SU-DHL-6 (cell line): ENCODE data around the gene ASL.

Source experiments
- H2AFZ ChIP-seq: fragments of 200-600 bp; sonication (generic); 2 replicates; pipeline ENCODE4 v1.6.1; 2014; ENCODE audit warnings: low read depth, mild to moderate bottlenecking, moderate library complexity, mixed read lengths, antibody characterized with exemption, low read length; ENCODE audit not compliant: severe bottlenecking
- H3F3A ChIP-seq: fragments of 200-600 bp; shearing (Covaris generic); 2 replicates; pipeline ENCODE4 v1.6.0; 2016; ENCODE audit warnings: antibody characterized with exemption, mild to moderate bottlenecking; ENCODE audit not compliant: insufficient read depth
- H3K27ac ChIP-seq: fragments of 200-600 bp; sonication (generic); 2 replicates; pipeline ENCODE4 v1.5.1; 2016; ENCODE audit warnings: low read depth, mild to moderate bottlenecking, low read length, moderate library complexity, mixed read lengths
- H3K27me3 ChIP-seq: fragments of 200-600 bp; sonication (generic), shearing (Covaris generic); 2 replicates; pipeline ENCODE4 v1.6.0; 2014; ENCODE audit warnings: mild to moderate bottlenecking, low read length
- H3K36me3 ChIP-seq: fragments of 200-600 bp; sonication (generic); 2 replicates; pipeline ENCODE4 v1.6.1; 2014; ENCODE audit warnings: mild to moderate bottlenecking, low read length, mixed read lengths
- H3K4me2 ChIP-seq: fragments of 300-600, 200-600 bp; shearing (Covaris generic), sonication (generic); 2 replicates; pipeline ENCODE4 v1.6.0; 2014; ENCODE audit warnings: low read length, low read depth, mild to moderate bottlenecking; ENCODE audit not compliant: poor library complexity, severe bottlenecking
- H3K4me3 ChIP-seq: fragments of 200-600 bp; sonication (generic); 2 replicates; pipeline ENCODE4 v1.5.1; 2014; ENCODE audit warnings: antibody characterized with exemption, low read length, mild to moderate bottlenecking, mixed read lengths; ENCODE audit not compliant: insufficient read depth, poor library complexity, severe bottlenecking
- H3K79me2 ChIP-seq: fragments of 200-600 bp; sonication (generic); 2 replicates; pipeline ENCODE4 v1.6.1; 2014; ENCODE audit warnings: mild to moderate bottlenecking, low read length, moderate library complexity; ENCODE audit not compliant: insufficient read depth
- H3K9ac ChIP-seq: fragments of 200-600 bp; sonication (generic); 2 replicates; pipeline ENCODE4 v1.7.0; 2014; ENCODE audit warnings: mild to moderate bottlenecking, low read length
- H3K9me2 ChIP-seq: fragments of 200-600 bp; sonication (generic); replicated peaks from 2 replicates; pipeline ENCODE4 v1.6.1; 2014; ENCODE audit warnings: low read length; ENCODE audit not compliant: insufficient read depth
- H3K9me3 ChIP-seq: fragments of 200-600 bp; sonication (generic); 2 replicates; pipeline ENCODE4 v1.6.1; 2014; ENCODE audit warnings: low read length, mixed read lengths; ENCODE audit not compliant: insufficient read depth
- H4K20me1 ChIP-seq: fragments of 200-600 bp; sonication (generic); 2 replicates; pipeline ENCODE4 v1.6.1; 2014; ENCODE audit warnings: low read depth, mild to moderate bottlenecking, antibody characterized with exemption, low read length, moderate library complexity, mixed read lengths
- EZH2phosphoT487 ChIP-seq: fragments of 200-600 bp; sonication (generic), shearing (Covaris generic); conservative IDR thresholded peaks from 2 replicates; pipeline ENCODE4 v1.6.1; 2018; ENCODE audit warnings: mild to moderate bottlenecking, antibody characterized with exemption, low read length, moderate library complexity, mixed read lengths
- TF ChIP-seq, protein P1 (sequence below): fragments of 200-600 bp; sonication (generic); IDR thresholded peaks from one replicate; pipeline ENCODE4 v1.5.1; 2017; ENCODE audit warnings: antibody characterized with exemption, mild to moderate bottlenecking, low read length, moderate library complexity; ENCODE audit not compliant: insufficient read depth, poor library complexity, severe bottlenecking

Gene ASL

DNA sequence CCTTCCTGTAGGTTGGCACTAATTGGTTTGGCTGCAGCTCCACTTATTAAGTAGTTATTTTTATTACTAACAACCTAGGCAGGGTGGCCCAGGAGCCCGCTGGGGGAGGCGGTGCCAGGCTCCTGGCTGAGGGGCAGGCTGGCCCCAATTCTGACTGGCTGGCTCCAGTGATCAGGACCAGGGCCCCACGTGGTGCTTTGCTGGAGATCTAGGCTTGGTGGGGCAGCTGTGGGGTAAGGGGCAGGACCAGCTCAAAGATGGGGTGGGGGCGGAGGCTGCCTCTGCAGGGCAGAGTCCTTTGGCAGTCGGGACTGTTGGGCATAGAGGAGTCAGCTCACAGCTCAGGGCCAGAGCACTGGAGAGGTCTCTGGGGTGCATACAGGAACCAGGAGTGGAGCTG, 2.4 kb downstream of the ASL start:
- Histone ChIP-seq H3K27ac (no peak overlapping the region), H3K4me2 (no peak overlapping the region), H3K4me3 (no peak overlapping the region), H3K79me2 (peaks cover 7% of the 10 kb centered on the region; the same call in 1 of the 2 replicates), H4K20me1 (no peaks in the 10 kb centered on the region), H3K9me3 (no peaks in the 10 kb centered on the region), H3K9me2 (no peaks in the 10 kb centered on the region), H3K27me3 (no peaks in the 10 kb centered on the region), H3F3A (peaks cover 9% of the 10 kb centered on the region; the same call in 1 of the 2 replicates), H3K9ac (no peak overlapping the region), H2AFZ (no peak overlapping the region), H3K36me3 (no peaks in the 10 kb centered on the region)
- TF ChIP-seq, protein P1, sequence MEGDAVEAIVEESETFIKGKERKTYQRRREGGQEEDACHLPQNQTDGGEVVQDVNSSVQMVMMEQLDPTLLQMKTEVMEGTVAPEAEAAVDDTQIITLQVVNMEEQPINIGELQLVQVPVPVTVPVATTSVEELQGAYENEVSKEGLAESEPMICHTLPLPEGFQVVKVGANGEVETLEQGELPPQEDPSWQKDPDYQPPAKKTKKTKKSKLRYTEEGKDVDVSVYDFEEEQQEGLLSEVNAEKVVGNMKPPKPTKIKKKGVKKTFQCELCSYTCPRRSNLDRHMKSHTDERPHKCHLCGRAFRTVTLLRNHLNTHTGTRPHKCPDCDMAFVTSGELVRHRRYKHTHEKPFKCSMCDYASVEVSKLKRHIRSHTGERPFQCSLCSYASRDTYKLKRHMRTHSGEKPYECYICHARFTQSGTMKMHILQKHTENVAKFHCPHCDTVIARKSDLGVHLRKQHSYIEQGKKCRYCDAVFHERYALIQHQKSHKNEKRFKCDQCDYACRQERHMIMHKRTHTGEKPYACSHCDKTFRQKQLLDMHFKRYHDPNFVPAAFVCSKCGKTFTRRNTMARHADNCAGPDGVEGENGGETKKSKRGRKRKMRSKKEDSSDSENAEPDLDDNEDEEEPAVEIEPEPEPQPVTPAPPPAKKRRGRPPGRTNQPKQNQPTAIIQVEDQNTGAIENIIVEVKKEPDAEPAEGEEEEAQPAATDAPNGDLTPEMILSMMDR = no peak
- no peak for TF ChIP-seq EZH2phosphoT487

DNA sequence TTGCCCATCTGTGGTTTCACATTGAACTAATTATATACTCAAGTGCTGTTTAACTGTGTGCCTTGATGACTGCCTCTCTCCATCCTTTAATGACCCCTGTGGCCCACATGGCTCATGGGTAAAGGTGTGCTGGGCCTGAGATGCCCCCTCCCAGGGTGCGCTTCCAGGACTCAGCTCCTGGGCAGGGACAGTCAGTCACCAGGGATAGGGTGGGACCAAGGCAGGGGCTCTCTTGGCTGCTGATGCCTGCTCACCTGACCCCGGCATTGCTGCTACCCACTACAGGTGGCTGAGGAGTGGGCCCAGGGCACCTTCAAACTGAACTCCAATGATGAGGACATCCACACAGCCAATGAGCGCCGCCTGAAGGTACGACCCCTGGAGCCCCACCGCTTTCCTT, 6.5 kb downstream of the ASL start:
- no peaks in the 10 kb centered on the region for H3K9me3 ChIP-seq
- no peaks in the 10 kb centered on the region for H3K36me3 ChIP-seq
- no peak overlapping the region for H3K27ac ChIP-seq
- H2AFZ ChIP-seq = no peak overlapping the region
- H3K4me2 ChIP-seq = no peak overlapping the region
- no peaks in the 10 kb centered on the region for H4K20me1 ChIP-seq
- no peak for TF ChIP-seq EZH2phosphoT487
- TF ChIP-seq, protein P1 = no peak
- H3K27me3 ChIP-seq = no peaks in the 10 kb centered on the region
- H3K9me2 ChIP-seq = no peaks in the 10 kb centered on the region
- H3K4me3 ChIP-seq = no peak overlapping the region
- H3K79me2 ChIP-seq = no peaks in the 10 kb centered on the region; the same call in 1 of the 2 replicates
- no peak overlapping the region for H3K9ac ChIP-seq
- H3F3A ChIP-seq = peaks cover 2% of the 10 kb centered on the region; the same call in 1 of the 2 replicates

DNA sequence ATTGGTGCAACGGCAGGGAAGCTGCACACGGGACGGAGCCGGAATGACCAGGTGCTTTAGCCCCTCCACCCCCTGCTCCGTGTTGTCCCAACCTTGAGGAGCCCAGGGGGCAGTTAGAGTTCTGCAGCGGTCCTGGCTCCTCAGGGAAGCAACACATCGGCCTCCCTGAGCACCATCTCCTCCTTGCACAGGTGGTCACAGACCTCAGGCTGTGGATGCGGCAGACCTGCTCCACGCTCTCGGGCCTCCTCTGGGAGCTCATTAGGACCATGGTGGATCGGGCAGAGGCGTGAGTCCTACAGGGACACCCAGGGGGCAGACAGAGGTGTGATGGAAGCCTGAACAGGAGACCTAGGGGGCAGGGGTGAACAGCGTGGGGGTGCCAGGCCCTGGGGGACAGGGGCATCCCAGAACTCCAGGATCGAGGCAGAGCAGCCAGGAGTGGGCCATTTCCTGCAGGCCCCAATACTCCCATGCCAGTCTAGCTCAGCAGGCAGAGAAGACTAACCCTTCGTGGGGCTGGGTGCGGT, 7.3 kb downstream of the ASL start:
- TF ChIP-seq, protein P1 = no peak
- TF ChIP-seq EZH2phosphoT487 = no peak
- Histone ChIP-seq H3K4me3 (no peak overlapping the region), H3F3A (no peaks in the 10 kb centered on the region), H4K20me1 (no peaks in the 10 kb centered on the region), H3K27ac (no peak overlapping the region), H3K9me3 (no peaks in the 10 kb centered on the region), H3K36me3 (no peaks in the 10 kb centered on the region), H3K79me2 (no peaks in the 10 kb centered on the region), H3K27me3 (no peaks in the 10 kb centered on the region), H2AFZ (no peak overlapping the region), H3K9me2 (no peaks in the 10 kb centered on the region), H3K9ac (no peak overlapping the region), H3K4me2 (no peak overlapping the region)
